Thyroid gland (tissue), 4 donors: ENCODE measurements around the gene MMP11.

Source experiments
- POLR2A ChIP-seq, 2 donors: fragments of 450-650 bp; IDR thresholded peaks; one replicate each; pipeline ENCODE4 v1.6.1; 2017; ENCODE audit warnings: antibody characterized with exemption in 2 of 2, mild to moderate bottlenecking in 2 of 2, moderate library complexity in 1 of 2
- TF ChIP-seq, protein P1 (sequence below), 6 experiments: fragments of 200-600 bp in 3 of 6; fragments of 450-650 bp in 3 of 6; sonication (generic) in 3 of 6; IDR thresholded peaks; one replicate each; pipeline ENCODE4 v1.5.1; 2016 to 2019; ENCODE audit warnings: antibody characterized with exemption in 6 of 6, mild to moderate bottlenecking in 2 of 6, inconsistent platforms in 1 of 6, moderate library complexity in 1 of 6

DNA sequence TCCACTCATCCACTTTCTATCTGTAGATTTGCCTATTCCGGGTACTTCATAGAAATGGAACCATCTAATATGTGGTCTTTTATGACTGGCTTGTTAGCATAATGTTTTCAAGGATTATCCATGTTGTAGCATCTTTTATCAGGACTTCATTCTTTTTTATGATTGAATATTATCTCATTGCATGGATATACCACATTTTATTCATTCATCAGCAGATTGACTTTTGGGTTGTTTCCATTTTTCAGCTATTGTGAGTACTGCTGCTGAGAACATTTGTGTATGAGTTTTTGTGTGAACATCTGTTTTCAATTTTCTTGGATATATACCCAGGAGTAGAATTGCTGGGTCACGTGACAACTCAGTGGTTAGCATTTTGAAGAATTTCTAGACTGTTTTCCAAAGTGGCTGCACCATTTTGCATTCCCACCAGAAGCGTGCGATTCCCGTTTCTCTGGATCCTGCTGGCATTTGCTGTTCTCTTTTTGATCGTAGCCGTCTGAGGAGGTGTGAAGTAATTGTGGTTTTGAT, 57.3 kb downstream of the MMP11 start:
- no peak for TF ChIP-seq POLR2A (IDR thresholded peaks at IDR 0.05)
- TF ChIP-seq, protein P1, sequence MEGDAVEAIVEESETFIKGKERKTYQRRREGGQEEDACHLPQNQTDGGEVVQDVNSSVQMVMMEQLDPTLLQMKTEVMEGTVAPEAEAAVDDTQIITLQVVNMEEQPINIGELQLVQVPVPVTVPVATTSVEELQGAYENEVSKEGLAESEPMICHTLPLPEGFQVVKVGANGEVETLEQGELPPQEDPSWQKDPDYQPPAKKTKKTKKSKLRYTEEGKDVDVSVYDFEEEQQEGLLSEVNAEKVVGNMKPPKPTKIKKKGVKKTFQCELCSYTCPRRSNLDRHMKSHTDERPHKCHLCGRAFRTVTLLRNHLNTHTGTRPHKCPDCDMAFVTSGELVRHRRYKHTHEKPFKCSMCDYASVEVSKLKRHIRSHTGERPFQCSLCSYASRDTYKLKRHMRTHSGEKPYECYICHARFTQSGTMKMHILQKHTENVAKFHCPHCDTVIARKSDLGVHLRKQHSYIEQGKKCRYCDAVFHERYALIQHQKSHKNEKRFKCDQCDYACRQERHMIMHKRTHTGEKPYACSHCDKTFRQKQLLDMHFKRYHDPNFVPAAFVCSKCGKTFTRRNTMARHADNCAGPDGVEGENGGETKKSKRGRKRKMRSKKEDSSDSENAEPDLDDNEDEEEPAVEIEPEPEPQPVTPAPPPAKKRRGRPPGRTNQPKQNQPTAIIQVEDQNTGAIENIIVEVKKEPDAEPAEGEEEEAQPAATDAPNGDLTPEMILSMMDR (IDR thresholded peaks at IDR 0.05) = no peak
